HG03064 (cell line): ENCODE results near the gene PCDHB8.
"Not testable (repeated sequence)": the region's sequence is repeated elsewhere in the genome, so short reads cannot be mapped to it uniquely, and the experiment has no call there.

Experiments used
- ATAC-seq: cut with Tn5 transposase; IDR thresholded peaks from one replicate; pipeline ENCODE4 v1.9.1; 2021; ENCODE audit warnings: low read depth; ENCODE audit not compliant: unreplicated experiment

Gene PCDHB8

DNA sequence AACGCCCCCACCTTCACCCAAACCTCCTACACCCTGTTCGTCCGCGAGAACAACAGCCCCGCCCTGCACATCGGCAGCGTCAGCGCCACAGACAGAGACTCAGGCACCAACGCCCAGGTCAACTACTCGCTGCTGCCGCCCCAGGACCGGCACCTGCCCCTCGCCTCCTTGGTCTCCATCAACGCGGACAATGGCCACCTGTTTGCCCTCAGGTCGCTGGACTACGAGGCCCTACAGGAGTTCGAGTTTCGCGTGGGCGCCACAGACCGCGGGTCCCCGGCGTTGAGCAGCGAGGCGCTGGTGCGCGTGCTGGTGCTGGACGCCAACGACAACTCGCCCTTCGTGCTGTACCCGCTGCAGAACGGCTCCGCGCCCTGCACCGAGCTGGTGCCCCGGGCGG lies 47.3 kb downstream of the PCDHB8 start:
- not testable (repeated sequence) for ATAC-seq

DNA sequence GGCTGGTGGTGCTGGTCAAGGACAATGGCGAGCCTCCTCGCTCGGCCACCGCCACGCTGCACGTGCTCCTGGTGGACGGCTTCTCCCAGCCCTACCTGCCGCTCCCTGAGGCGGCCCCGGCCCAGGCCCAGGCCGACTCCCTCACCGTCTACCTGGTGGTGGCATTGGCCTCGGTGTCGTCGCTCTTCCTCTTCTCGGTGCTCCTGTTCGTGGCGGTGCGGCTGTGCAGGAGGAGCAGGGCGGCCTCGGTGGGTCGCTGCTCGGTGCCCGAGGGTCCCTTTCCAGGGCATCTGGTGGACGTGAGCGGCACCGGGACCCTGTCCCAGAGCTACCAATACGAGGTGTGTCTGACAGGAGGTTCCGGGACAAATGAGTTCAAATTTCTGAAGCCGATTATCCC lies 47.8 kb downstream of the PCDHB8 start:
- ATAC-seq: not testable (repeated sequence)
